Measurements from ENCODE around the gene COX6B2.

The COX6B2 gene

DNA sequence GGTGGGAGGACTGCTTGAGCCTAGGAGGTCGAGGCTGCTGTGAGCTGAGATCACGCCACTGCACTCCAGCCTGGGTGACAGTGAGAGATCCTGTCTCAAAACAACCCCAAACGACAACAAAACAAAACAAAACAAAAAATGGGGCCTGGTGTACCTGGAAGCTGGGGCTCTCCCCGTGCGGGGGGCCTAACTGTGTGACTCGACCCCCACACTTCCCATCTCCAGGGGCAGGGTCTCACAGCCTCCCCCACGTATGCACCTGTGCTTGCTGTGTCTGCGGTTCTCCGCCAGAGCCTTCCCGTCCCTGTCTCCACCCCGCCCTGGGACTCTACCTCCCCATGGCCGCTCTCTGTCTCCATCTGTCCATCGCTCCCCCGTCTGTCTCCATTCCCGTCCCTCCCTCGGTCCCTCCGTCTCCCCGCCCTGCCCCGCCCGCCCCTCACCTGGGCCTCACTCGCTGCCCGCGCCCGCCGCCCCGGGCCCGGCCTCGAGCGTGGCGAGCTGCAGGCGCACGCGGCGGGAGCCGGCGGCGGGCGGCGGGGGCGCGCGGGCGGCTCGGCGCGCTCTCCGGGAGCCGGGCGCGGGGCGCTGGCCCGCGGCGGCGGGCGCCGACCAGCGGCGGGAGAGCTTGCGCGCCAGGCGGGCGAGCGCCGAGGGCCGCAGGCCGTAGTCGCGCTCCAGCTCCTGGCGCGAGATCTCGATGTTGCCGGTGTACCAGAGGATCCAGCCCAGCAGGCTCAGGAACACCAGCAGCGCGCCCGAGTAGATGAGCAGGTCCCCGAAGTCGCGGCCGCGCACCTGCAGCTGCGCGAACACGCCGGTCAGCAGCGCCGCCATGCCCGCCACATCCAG, 29.0 kb upstream of the COX6B2 start:
- DNase-seq (ENCODE audit: low spot score): peak; percentile 40

- DNase-seq (ENCODE audit: low spot score): no peak
Measured at GRCh38 chr19:55382522-55383054, 28.1 kb upstream of the COX6B2 start.

GRCh38 chr19:55382013-55382412, 27.5 kb upstream of the COX6B2 start:
- no peak for DNase-seq (ENCODE audit: low spot score)

DNA sequence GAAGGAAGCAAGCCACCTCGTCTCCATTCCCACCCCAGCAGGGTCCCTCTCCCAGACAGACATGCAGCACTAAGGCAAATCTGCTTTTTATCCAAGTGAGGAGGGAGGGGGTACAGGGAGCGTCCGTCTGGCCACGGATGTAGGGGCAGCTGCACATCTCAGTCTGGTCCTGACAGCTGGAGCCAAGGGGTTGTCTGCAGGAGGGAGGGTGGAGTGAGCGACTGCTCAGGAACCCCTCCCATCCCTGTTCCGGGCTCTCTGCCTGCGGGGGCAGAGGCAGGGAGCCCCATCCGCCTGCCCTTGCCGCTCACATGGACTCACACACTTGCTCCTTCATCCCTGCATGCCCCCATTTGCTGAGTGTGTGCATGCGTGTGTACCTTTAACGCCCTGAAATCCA, 24.7 kb upstream of the COX6B2 start:
- no peak for DNase-seq (ENCODE audit: low spot score)

- DNase-seq (ENCODE audit: low spot score): no peak
Measured at GRCh38 chr19:55377356-55378131, 23.0 kb upstream of the COX6B2 start.

- no peak for DNase-seq (ENCODE audit: low spot score)
Measured at GRCh38 chr19:55376241-55376933, 21.9 kb upstream of the COX6B2 start, which contains the start of gene TMEM190. Gene TMEM190 (plus strand): TSS chr19:55376826. CDS start chr19:55376854, 28 bp downstream.

DNA sequence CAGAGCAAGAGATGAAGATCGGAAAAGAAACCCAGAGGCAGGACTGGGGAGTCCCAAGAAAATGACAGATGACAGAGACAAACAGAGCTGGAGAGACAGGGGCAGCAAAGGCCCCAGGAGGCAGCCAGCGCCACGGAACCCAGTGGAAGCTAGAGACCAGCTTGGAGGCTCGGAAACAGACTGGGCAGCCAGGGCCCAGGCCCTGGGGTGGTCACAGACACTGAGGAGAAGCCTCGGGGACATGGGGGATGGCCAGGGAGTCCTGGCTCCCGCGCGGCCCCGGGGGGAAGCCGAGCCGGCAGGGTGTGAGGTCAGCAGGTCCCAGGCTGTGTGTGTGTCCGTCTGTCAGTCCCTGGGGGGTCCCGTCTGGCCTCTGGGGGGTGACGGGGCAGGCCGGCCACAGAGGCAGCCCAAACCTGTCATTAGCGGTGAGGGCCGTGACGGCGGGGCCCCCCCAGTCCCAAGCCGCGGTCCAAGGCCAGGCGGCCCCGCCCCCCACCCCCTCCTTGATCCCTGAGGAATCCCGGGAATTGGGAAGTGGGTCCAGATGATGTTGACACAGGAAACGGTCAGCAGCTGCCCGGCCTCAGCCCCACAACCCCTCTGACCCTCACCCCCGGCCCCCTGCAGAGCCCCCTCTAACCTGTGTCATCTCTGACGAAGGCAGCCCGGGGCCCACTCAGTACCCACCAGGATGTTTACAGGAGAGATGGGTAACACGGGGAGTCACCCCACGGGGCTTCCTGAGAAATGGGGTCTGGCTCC, 19.7 kb upstream of the COX6B2 start:
- DNase-seq (ENCODE audit: low spot score): no peak

GRCh38 chr19:55373306-55373992, 18.9 kb upstream of the COX6B2 start:
- DNase-seq (ENCODE audit: low spot score): no peak

DNA sequence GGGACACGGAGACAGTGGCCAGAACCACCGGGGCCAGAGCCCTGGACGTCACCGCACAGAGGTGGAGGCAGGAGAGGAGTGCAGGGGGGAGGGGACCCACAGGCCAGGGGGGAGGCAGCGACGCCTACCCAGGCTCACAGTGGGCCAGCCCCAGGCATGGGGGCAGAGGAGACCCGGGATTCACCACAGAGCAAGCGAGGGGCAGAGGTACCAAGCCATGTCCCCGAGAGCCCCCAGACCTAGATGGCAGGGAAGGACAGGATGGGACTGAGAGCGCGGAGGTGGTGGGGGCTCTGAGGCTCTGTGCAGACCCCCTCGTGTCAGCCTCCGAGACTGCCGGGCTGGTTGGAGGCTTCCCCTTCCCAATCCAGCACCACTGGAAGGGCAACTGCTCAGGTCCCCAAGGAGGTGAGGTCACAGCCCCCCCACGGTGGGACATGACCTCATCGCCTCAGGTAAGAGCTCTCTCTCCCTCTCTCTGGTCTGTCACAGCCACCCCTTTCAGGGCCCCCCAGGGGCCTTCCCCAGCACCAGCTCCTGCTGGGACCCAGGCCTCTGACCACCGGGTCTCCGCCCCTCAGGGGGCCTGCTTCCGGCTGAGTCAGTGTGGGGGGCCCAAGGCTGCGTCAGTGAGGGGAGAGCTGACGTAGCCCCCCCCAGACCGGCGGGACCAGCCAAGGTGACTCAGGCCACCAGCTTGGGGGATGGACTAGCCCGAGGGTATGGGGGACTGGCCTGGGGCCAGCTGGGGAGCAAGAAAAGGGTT, 18.0 kb upstream of the COX6B2 start:
- DNase-seq (ENCODE audit: low spot score): no peak

DNA sequence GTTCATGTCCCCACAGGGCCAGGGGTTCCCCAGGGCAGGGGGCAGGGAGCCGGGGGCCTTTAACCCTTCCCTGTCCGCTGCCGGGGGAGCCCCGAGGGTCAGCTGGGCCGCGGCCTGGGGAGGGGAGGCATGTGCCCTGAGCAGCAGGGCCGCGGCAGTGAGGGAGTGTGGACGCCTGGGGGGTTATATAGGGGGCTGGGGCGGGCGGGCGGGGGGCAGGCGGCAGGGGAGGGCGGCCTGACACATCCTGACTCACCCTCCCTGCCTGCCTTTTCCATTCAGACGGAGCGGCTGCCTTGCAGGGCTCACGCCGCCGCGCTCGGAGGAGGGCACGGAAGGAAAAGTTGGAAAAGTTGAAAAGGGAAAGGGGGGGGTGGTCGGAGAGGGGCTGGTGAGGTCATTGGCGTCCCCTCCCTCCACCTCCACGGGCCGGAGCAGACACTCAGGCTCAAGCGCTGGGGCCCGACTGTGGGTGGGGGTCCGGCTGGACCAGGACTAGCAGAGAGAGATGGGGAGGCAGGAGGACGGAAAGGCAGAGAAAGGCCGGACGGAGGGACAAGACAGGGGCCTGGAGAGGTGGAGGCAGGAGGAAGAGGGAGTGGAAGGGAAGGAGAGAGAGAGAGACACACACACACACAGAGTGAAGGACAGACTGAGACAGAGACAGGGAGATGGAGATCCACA, 15.9 kb upstream of the COX6B2 start, which contains the start of gene IL11:
Gene IL11, minus strand, starts transcription at position 159 of the 684 bp plus-strand sequence. Its CDS starts 153 bp downstream, at position 6.
- DNase-seq (ENCODE audit: low spot score): no peak

DNA sequence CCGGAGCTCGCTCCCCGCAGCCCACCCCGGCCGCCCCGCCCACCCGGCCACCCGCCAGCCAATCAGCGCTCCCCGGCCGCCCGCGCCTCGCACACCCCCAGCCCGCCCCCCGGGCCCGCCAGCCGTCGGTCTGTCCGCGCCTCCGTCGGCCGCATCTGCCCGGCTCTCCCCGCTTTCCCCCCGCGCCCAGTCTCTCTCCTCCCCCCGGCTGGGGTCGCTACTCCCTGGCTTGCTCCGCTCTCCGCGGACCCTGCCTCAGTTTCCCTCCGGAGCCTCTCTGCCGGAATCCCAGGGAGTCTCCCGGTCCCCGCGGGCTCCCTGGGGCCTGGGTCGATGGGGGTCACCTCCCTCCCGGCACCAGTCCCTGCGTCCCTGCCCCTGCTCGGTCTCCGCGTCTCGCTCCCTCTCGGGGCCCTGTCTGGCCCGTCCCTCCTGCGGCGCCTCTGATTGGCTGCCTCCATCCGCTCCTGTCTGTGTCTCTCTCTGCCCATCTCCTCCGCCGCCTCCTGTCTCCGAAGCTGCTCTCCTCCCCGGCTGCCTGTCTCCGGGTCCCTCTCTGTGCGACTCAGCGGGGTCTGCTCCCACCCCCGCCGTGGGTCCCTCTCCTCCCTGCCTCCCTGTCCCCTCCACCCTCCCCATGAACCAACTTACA, 15.3 kb upstream of the COX6B2 start:
- DNase-seq (ENCODE audit: low spot score): no peak

- DNase-seq (ENCODE audit: low spot score): no peak
Measured at GRCh38 chr19:55368701-55369563, 14.4 kb upstream of the COX6B2 start.

DNA sequence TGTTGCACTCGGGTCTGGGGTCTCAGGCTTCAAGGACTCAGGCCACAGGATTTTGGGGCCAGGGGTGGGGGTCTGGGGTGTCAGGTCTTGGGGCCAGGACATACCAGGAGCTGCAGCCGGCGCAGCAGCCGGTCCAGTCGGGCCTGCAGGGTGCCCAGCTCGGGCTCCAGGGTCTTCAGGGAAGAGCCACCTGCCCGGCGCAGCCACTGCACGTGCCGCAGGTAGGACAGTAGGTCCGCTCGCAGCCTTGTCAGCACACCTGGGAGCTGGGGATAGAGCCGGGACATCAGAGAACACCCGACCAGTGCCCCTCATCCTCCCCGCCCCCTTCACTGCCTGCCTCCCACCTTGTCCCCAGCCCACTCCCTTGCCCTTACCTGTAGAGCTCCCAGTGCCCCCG, 13.6 kb upstream of the COX6B2 start:
- no peak for DNase-seq (ENCODE audit: low spot score)

GRCh38 chr19:55366790-55367189, 12.3 kb upstream of the COX6B2 start:
- no peak for DNase-seq (ENCODE audit: low spot score)

DNA sequence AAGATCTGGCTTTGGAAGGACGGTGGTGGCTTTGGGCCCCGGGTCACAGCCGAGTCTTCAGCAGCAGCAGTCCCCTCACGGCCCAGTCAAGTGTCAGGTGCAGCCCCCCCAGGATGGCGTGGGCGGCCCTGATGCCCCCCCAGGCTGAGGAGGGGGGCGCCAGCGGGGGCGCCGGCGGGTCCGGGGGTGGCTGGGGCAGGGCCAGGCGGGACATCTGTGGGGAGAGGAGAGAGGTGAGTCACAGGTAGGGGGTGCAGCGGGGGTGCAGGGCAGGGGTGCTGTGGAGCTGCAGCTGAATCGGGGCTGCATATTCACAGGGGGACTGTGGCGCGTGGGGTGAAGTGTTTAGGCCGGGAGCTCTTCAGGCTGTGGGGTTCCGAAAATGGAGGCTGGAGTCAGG, 11.4 kb upstream of the COX6B2 start:
- DNase-seq (ENCODE audit: low spot score): no peak

DNA sequence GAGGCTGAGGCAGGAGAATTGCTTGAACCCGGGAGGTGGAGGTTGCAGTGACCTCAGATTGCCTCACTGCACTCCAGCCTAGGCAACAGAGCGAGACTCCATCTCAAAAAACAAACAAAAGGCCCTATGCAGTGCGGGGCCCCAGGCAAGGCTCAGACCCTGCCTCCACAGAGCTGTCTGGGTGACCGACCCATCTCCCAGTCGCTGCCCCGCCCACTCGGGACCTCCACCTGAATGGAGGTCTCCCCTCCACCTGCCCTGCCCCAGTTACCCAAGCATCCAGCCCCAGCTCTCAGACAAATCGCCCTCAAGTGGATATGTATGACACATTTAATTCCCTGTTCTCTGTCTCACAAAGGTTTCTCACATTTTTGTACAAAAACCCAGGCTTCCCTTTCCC, 10.7 kb upstream of the COX6B2 start:
- no peak for DNase-seq (ENCODE audit: low spot score)

DNA sequence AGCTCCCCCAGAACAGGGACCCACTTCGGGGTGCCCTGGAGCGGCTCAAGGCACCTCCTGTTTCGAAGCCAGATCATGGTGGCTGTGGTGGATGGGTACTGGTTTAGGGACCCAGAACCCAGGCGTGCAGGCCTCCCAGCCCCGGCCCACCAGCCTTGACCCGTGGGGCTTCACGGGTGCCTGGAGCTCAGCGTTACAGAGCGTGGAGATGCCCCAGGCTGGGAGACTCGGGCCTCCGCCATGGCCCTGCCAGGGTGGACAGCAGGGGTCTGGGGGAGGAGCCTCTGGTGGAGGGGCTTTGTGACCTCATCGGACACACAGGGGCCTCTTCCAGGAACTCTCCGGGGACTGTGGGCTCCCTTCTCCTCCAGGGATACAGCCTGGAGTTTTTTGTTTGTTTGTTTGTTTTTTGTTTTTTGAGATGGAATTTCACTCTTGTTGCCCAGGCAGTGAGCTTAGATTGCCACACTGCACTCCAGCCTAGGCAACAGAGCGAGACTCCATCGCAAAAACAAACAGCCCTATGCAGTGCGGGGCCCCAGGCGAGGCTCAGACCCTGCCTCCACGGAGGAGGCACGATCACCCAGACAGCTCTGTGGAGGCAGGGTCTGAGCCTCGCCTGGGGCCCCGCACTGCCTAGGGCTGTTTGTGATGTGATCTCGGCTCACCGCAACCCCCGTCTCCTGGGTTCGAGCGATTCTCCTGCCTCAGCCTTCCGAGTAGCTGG, 8.6 kb upstream of the COX6B2 start, which contains the start of gene GARIN5B:
Gene GARIN5B, minus strand, starts transcription at position 271 of the 727 bp plus-strand sequence. Its CDS starts 194 bp downstream, at position 77.
- no peak for DNase-seq (ENCODE audit: low spot score)

All from globus pallidus (tissue), 1 donor.